ENCODE measurements around the gene SLC2A5.

Gene SLC2A5

GRCh38 chr1:9070486-9070885, 1.1 kb upstream of the SLC2A5 start:
- peak overlapping the region; percentile 92 for H3K27ac ChIP-seq
- no peak for TF ChIP-seq CTCF (conservative IDR thresholded peaks at IDR 0.05)

- peak overlapping the region; percentile 92; the same call in 1 of the 2 replicates for H3K27ac ChIP-seq
Observed at GRCh38 chr1:9068981-9069325, 482 bp downstream of the SLC2A5 start.

GRCh38 chr1:9066945-9067807, 2.3 kb downstream of the SLC2A5 start:
- no peak for TF ChIP-seq CTCF (conservative IDR thresholded peaks at IDR 0.05)
- H3K27ac ChIP-seq, result no peak overlapping the region

More at GRCh38 chr1:9068981-9069325, 482 bp downstream of the SLC2A5 start:
- TF ChIP-seq CTCF (conservative IDR thresholded peaks at IDR 0.05), result no peak

GRCh38 chr1:9065213-9065751, 4.2 kb downstream of the SLC2A5 start:
- no peak overlapping the region for H3K27ac ChIP-seq
- no peak for TF ChIP-seq CTCF (conservative IDR thresholded peaks at IDR 0.05)

GRCh38 chr1:9062846-9063245, 6.6 kb downstream of the SLC2A5 start:
- H3K27ac ChIP-seq, result no peak overlapping the region
- no peak for TF ChIP-seq CTCF (conservative IDR thresholded peaks at IDR 0.05)

GRCh38 chr1:9062021-9062471, 7.4 kb downstream of the SLC2A5 start:
- no peak overlapping the region for H3K27ac ChIP-seq

More at GRCh38 chr1:9062021-9062471, 7.4 kb downstream of the SLC2A5 start:
- TF ChIP-seq CTCF (conservative IDR thresholded peaks at IDR 0.05), result no peak

Measured in VCaP (cell line).